GM12878 (cell line): ENCODE results near the gene ICA1L. TPM values are rescaled to one million over a fixed set of nuclear protein-coding genes. Genes with fewer than 3 reads are reported as not detected.

Experiments
- CREM ChIP-seq: IDR thresholded peaks from 2 replicates; pipeline ENCODE4 v1.6.1; 2014; ENCODE audit warnings: antibody characterized with exemption, low read depth
- GABPA ChIP-seq: IDR thresholded peaks from 2 replicates; pipeline ENCODE4 v1.6.1; 2014; ENCODE audit warnings: antibody characterized with exemption, low read depth, mild to moderate bottlenecking, inconsistent platforms
- KDM1A ChIP-seq: fragments of 200-600 bp; sonication (generic); IDR thresholded peaks from 2 replicates; pipeline ENCODE4 v1.6.1; 2016; ENCODE audit warnings: borderline replicate concordance
- LARP7 ChIP-seq: fragments of 450-650 bp; IDR thresholded peaks from 2 replicates; pipeline ENCODE4 v1.6.1; 2017; ENCODE audit warnings: mild to moderate bottlenecking
- NR2C2 ChIP-seq: IDR thresholded peaks from 2 replicates; pipeline ENCODE4 v1.6.1; 2011; ENCODE audit warnings: borderline replicate concordance, low read depth; ENCODE audit not compliant: control insufficient read depth, insufficient read length
- NR2F1 ChIP-seq: fragments of 450-650 bp; conservative IDR thresholded peaks from 2 replicates; pipeline ENCODE4 v1.6.1; 2017; ENCODE audit warnings: mild to moderate bottlenecking
- POLR2AphosphoS5 ChIP-seq: IDR thresholded peaks from 2 replicates; pipeline ENCODE4 v1.6.1; 2011; ENCODE audit warnings: mild to moderate bottlenecking, low read length, inconsistent platforms
- RUNX3 ChIP-seq: IDR thresholded peaks from 2 replicates; pipeline ENCODE4 v1.6.1; 2012; ENCODE audit warnings: low read length, inconsistent platforms
- SREBF2 ChIP-seq: IDR thresholded peaks from 2 replicates; pipeline ENCODE4 v1.6.1; 2012; ENCODE audit warnings: mild to moderate bottlenecking, low read length
- YBX1 ChIP-seq: fragments of 450-650 bp; IDR thresholded peaks from 2 replicates; pipeline ENCODE4 v1.6.1; 2016; ENCODE audit warnings: antibody characterized with exemption
- polyA plus RNA-seq, 11 experiments: library from polyadenylated mRNA; depleted of rRNA in 4 of 11; unstranded in 6 of 11; stranded (reverse) in 5 of 11; fragments of >200 nt; fragmentation: Nextera tagmentation in 4 of 11; fragmentation: Illumina TruSeq in 1 of 11; extraction: Ambion mirVana in 4 of 11; extraction: Trizol in 1 of 11; gene quantifications; 1 replicate in 1 of 11; 2 replicates in 10 of 11; pipeline versions ENCODE4 v1.2.1 to v1.2.3, GENCODE V29; 2011 to 2016; ENCODE audit warnings: inconsistent platforms in 2 of 11, missing spikeins in 2 of 11, low read depth in 1 of 11
- total RNA-seq, 4 experiments: library from RNA; depleted of rRNA in 3 of 4; stranded (reverse); fragments of >200 nt in 3 of 4; fragmentation: Illumina TruSeq in 1 of 4; extraction: Trizol in 1 of 4; gene quantifications; 2 replicates each; pipeline versions ENCODE4 v1.2.1 to v1.2.3, GENCODE V29; 2013 to 2021
- TF ChIP-seq, protein P1 (sequence below): fragments of 150-350 bp; IDR thresholded peaks from 2 replicates; pipeline ENCODE4 v1.6.1; 2016; ENCODE audit warnings: low read depth, low read length
- TF ChIP-seq, protein P2 (sequence below): fragments of 450-650 bp; IDR thresholded peaks from 2 replicates; pipeline ENCODE4 v1.6.1; 2017; ENCODE audit warnings: mild to moderate bottlenecking, moderate library complexity
- TF ChIP-seq, protein P3 (sequence below): fragments of 450-650 bp; IDR thresholded peaks from 2 replicates; pipeline ENCODE4 v1.6.1; 2016; ENCODE audit warnings: mild to moderate bottlenecking
- TF ChIP-seq, protein P4 (sequence below): IDR thresholded peaks from 2 replicates; pipeline ENCODE4 v1.6.1; 2011; ENCODE audit warnings: borderline replicate concordance, low read depth, mild to moderate bottlenecking, moderate library complexity, mixed read lengths, low read length; ENCODE audit not compliant: insufficient read depth; ENCODE audit errors: extremely low read length
- TF ChIP-seq, protein P5 (sequence below): IDR thresholded peaks from 2 replicates; pipeline ENCODE4 v1.6.1; 2011; ENCODE audit warnings: low read depth, mild to moderate bottlenecking, low read length, moderate library complexity, borderline replicate concordance; ENCODE audit errors: extremely low read depth
- TF ChIP-seq, protein P6 (sequence below): IDR thresholded peaks from 2 replicates; pipeline ENCODE4 v1.6.1; 2012; ENCODE audit warnings: low read depth, low read length, improper control_type of control experiment
- TF ChIP-seq, protein P7 (sequence below): fragments of 450-650 bp; IDR thresholded peaks from 2 replicates; pipeline ENCODE4 v1.6.1; 2017; ENCODE audit warnings: borderline replicate concordance

Gene ICA1L
- total and polyA plus RNA-seq, 10 of the 15 experiments (the other 5 are each of a cell fraction or from before 2014, with no cell fraction given), result 0.85 to 7.4 (median 3.6) TPM

DNA sequence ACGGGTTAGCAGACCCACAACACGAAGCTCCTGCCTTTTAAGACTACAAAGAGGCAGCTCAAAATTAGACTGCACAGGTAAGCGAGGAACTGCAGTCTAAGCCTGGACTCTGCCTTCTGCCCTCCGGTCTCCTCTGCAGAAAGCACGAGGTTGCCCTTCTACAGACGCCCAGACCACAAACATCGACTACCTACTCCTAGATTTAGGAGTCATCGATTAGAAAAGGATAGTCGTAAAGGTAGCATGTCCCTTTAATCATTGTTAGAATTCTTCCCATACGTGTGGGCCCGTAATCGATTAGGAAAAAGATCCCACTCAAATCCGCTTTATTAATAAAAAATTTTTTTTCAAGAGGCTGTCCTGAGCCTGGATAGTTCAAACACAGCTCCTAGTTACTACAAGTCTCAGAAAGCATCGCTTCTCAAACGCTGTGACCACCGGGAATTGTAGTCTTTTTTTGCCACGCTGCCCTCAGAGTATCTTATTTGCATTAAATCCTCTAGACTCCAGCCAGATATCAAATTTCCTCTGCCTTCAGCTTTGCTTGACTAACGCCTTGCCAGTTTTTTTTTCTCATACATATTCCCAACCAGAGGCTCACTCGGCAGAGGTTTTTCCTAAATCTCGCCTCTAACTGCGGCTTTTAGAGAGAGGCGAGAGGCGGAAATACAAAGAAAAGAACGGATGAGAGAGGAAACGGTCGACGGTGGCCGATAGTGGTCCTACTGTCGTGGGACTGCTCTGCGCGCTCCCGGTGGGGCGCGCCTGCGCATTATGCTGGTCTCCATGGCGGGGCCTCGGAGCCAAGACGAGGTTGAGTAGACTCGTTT lies 40.2 kb upstream of the ICA1L start, which contains the start of the genes CARF and WDR12 (continued):
- TF ChIP-seq, protein P1, sequence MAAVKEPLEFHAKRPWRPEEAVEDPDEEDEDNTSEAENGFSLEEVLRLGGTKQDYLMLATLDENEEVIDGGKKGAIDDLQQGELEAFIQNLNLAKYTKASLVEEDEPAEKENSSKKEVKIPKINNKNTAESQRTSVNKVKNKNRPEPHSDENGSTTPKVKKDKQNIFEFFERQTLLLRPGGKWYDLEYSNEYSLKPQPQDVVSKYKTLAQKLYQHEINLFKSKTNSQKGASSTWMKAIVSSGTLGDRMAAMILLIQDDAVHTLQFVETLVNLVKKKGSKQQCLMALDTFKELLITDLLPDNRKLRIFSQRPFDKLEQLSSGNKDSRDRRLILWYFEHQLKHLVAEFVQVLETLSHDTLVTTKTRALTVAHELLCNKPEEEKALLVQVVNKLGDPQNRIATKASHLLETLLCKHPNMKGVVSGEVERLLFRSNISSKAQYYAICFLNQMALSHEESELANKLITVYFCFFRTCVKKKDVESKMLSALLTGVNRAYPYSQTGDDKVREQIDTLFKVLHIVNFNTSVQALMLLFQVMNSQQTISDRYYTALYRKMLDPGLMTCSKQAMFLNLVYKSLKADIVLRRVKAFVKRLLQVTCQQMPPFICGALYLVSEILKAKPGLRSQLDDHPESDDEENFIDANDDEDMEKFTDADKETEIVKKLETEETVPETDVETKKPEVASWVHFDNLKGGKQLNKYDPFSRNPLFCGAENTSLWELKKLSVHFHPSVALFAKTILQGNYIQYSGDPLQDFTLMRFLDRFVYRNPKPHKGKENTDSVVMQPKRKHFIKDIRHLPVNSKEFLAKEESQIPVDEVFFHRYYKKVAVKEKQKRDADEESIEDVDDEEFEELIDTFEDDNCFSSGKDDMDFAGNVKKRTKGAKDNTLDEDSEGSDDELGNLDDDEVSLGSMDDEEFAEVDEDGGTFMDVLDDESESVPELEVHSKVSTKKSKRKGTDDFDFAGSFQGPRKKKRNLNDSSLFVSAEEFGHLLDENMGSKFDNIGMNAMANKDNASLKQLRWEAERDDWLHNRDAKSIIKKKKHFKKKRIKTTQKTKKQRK, result no peak
- TF ChIP-seq, protein P2, sequence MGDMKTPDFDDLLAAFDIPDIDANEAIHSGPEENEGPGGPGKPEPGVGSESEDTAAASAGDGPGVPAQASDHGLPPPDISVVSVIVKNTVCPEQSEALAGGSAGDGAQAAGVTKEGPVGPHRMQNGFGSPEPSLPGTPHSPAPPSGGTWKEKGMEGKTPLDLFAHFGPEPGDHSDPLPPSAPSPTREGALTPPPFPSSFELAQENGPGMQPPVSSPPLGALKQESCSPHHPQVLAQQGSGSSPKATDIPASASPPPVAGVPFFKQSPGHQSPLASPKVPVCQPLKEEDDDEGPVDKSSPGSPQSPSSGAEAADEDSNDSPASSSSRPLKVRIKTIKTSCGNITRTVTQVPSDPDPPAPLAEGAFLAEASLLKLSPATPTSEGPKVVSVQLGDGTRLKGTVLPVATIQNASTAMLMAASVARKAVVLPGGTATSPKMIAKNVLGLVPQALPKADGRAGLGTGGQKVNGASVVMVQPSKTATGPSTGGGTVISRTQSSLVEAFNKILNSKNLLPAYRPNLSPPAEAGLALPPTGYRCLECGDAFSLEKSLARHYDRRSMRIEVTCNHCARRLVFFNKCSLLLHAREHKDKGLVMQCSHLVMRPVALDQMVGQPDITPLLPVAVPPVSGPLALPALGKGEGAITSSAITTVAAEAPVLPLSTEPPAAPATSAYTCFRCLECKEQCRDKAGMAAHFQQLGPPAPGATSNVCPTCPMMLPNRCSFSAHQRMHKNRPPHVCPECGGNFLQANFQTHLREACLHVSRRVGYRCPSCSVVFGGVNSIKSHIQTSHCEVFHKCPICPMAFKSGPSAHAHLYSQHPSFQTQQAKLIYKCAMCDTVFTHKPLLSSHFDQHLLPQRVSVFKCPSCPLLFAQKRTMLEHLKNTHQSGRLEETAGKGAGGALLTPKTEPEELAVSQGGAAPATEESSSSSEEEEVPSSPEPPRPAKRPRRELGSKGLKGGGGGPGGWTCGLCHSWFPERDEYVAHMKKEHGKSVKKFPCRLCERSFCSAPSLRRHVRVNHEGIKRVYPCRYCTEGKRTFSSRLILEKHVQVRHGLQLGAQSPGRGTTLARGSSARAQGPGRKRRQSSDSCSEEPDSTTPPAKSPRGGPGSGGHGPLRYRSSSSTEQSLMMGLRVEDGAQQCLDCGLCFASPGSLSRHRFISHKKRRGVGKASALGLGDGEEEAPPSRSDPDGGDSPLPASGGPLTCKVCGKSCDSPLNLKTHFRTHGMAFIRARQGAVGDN, result no peak
- TF ChIP-seq, protein P3, sequence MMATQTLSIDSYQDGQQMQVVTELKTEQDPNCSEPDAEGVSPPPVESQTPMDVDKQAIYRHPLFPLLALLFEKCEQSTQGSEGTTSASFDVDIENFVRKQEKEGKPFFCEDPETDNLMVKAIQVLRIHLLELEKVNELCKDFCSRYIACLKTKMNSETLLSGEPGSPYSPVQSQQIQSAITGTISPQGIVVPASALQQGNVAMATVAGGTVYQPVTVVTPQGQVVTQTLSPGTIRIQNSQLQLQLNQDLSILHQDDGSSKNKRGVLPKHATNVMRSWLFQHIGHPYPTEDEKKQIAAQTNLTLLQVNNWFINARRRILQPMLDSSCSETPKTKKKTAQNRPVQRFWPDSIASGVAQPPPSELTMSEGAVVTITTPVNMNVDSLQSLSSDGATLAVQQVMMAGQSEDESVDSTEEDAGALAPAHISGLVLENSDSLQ, result no peak
- TF ChIP-seq LARP7 (no peak), YBX1 (no peak), KDM1A (no peak), POLR2AphosphoS5 (peak; percentile 81), NR2C2 (peak; percentile 88), NR2F1 (no peak), CREM (peak; percentile 35; the same call in 1 of the 2 replicates), RUNX3 (peak; percentile 81), SREBF2 (no peak), GABPA (peak; percentile 86)
- TF ChIP-seq, protein P4, sequence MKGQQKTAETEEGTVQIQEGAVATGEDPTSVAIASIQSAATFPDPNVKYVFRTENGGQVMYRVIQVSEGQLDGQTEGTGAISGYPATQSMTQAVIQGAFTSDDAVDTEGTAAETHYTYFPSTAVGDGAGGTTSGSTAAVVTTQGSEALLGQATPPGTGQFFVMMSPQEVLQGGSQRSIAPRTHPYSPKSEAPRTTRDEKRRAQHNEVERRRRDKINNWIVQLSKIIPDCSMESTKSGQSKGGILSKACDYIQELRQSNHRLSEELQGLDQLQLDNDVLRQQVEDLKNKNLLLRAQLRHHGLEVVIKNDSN, result peak; percentile 12
- TF ChIP-seq, protein P5, sequence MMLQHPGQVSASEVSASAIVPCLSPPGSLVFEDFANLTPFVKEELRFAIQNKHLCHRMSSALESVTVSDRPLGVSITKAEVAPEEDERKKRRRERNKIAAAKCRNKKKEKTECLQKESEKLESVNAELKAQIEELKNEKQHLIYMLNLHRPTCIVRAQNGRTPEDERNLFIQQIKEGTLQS, result no peak
- TF ChIP-seq, protein P6, sequence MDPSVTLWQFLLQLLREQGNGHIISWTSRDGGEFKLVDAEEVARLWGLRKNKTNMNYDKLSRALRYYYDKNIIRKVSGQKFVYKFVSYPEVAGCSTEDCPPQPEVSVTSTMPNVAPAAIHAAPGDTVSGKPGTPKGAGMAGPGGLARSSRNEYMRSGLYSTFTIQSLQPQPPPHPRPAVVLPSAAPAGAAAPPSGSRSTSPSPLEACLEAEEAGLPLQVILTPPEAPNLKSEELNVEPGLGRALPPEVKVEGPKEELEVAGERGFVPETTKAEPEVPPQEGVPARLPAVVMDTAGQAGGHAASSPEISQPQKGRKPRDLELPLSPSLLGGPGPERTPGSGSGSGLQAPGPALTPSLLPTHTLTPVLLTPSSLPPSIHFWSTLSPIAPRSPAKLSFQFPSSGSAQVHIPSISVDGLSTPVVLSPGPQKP, result no peak
- TF ChIP-seq, protein P7, sequence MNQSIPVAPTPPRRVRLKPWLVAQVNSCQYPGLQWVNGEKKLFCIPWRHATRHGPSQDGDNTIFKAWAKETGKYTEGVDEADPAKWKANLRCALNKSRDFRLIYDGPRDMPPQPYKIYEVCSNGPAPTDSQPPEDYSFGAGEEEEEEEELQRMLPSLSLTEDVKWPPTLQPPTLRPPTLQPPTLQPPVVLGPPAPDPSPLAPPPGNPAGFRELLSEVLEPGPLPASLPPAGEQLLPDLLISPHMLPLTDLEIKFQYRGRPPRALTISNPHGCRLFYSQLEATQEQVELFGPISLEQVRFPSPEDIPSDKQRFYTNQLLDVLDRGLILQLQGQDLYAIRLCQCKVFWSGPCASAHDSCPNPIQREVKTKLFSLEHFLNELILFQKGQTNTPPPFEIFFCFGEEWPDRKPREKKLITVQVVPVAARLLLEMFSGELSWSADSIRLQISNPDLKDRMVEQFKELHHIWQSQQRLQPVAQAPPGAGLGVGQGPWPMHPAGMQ, result no peak
